HG03571 (cell line): Measurements from ENCODE around the gene SEMA4D.
"Not testable (repeated sequence)": the region's sequence is repeated elsewhere in the genome, so short reads cannot be mapped to it uniquely, and the experiment has no call there.

Experiments
- ATAC-seq: cut with Tn5 transposase; IDR thresholded peaks from one replicate; pipeline ENCODE4 v1.9.1; 2021; ENCODE audit not compliant: unreplicated experiment

Gene SEMA4D

GRCh38 chr9:89375191-89375760 is 122.6 kb downstream of the SEMA4D start:
- ATAC-seq = peak; percentile 84

GRCh38 chr9:89374176-89374575 is 123.7 kb downstream of the SEMA4D start:
- no peak for ATAC-seq

- no peak for ATAC-seq
These were observed 124.9 kb downstream of the SEMA4D start for GRCh38 chr9:89372979-89373378.

GRCh38 chr9:89372230-89372816 is 125.6 kb downstream of the SEMA4D start:
- no peak for ATAC-seq

GRCh38 chr9:89371791-89372190 is 126.1 kb downstream of the SEMA4D start:
- not testable (repeated sequence) for ATAC-seq

GRCh38 chr9:89370593-89370992 is 127.3 kb downstream of the SEMA4D start:
- no peak for ATAC-seq

- no peak for ATAC-seq
These were observed 128.9 kb downstream of the SEMA4D start for GRCh38 chr9:89368978-89369377.

- ATAC-seq = no peak
These were observed 129.4 kb downstream of the SEMA4D start for GRCh38 chr9:89368550-89368949.

GRCh38 chr9:89367726-89368437 is 130.0 kb downstream of the SEMA4D start:
- ATAC-seq = no peak

- ATAC-seq = no peak
These were observed 130.6 kb downstream of the SEMA4D start for GRCh38 chr9:89367281-89367680.

GRCh38 chr9:89366711-89367110 is 131.2 kb downstream of the SEMA4D start:
- ATAC-seq = no peak

- ATAC-seq = no peak
These were observed 132.4 kb downstream of the SEMA4D start for GRCh38 chr9:89365532-89365912.

GRCh38 chr9:89364666-89365531 is 133.0 kb downstream of the SEMA4D start:
- no peak for ATAC-seq

GRCh38 chr9:89363921-89364665 is 133.8 kb downstream of the SEMA4D start:
- no peak for ATAC-seq

- ATAC-seq = no peak
These were observed 134.6 kb downstream of the SEMA4D start for GRCh38 chr9:89363311-89363670.

GRCh38 chr9:89362647-89363310 is 135.1 kb downstream of the SEMA4D start:
- no peak for ATAC-seq

GRCh38 chr9:89361816-89362646 is 135.9 kb downstream of the SEMA4D start:
- no peak for ATAC-seq

- no peak for ATAC-seq
These were observed 136.9 kb downstream of the SEMA4D start for GRCh38 chr9:89361031-89361430.

- ATAC-seq = no peak
These were observed 137.4 kb downstream of the SEMA4D start for GRCh38 chr9:89360465-89360864.
